Loucy (cell line): ENCODE results near the gene LRIG1.

Experiments
- EZH2phosphoT487 ChIP-seq: fragments of 200-600 bp; IDR thresholded peaks from 2 replicates; pipeline ENCODE4 v1.6.1; 2018; ENCODE audit warnings: antibody characterized with exemption, mild to moderate bottlenecking, moderate library complexity, borderline replicate concordance
- TF ChIP-seq, protein P1 (sequence below): fragments of 200-600 bp; sonication (generic); conservative IDR thresholded peaks from 2 replicates; pipeline ENCODE4 v1.5.1; 2014; ENCODE audit warnings: mild to moderate bottlenecking, antibody characterized with exemption, low read length

DNA sequence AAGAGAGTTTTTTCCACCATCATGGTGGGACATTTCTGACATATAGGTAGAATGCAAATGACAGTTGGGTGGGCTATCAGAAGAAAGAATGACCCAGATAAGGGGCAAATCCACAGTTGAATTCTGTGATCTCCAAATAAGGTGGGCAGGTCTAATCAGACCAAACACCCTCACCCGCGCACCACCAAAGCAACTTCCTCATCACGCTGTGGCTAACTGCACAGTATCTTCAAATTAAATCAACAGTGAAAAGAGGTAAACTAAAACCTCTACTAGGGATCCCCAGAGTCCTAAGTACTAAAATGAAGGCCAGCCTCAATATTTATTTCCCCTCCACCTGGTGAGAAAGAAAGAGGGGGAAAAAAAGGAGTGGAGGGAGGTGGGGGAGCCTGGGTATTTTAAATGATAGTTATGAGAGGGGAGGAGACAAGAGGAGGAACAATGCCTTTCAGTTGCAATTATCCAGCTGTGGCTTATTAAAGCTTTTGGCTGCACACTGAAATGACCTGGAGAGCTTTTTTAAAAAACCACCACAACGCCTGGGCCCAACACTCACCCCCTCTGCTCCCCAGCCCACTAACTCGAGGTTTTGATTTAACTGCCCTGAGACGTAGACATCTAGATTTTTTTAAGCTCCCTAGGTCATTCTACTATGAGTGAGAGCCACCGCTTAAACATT is 61.0 kb downstream of the LRIG1 start:
- TF ChIP-seq, protein P1, sequence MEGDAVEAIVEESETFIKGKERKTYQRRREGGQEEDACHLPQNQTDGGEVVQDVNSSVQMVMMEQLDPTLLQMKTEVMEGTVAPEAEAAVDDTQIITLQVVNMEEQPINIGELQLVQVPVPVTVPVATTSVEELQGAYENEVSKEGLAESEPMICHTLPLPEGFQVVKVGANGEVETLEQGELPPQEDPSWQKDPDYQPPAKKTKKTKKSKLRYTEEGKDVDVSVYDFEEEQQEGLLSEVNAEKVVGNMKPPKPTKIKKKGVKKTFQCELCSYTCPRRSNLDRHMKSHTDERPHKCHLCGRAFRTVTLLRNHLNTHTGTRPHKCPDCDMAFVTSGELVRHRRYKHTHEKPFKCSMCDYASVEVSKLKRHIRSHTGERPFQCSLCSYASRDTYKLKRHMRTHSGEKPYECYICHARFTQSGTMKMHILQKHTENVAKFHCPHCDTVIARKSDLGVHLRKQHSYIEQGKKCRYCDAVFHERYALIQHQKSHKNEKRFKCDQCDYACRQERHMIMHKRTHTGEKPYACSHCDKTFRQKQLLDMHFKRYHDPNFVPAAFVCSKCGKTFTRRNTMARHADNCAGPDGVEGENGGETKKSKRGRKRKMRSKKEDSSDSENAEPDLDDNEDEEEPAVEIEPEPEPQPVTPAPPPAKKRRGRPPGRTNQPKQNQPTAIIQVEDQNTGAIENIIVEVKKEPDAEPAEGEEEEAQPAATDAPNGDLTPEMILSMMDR, result no peak
- TF ChIP-seq EZH2phosphoT487, result no peak
